GM23338 (cell line): ENCODE data around the gene NYAP2. TPM values are rescaled to one million over a fixed set of nuclear protein-coding genes. Genes with fewer than 3 reads are reported as not detected.

ENCODE experiments used
- ATAC-seq: fragments of 200-7000 bp; cut with Tn5 transposase; 3 replicates; pipeline ENCODE4 v1.9.1; 2020
- DNase-seq: peaks from one replicate; pipeline ENCODE4 v3.0.0-alpha.2; 2015; ENCODE audit warnings: low spot score
- H2AFZ ChIP-seq: fragments of 200-600 bp; sonication (generic); 2 replicates; pipeline ENCODE4 v1.8.0; 2016; ENCODE audit warnings: antibody characterized with exemption, mild to moderate bottlenecking, moderate library complexity
- H3F3A ChIP-seq: fragments of 200-600 bp; sonication (generic); replicated peaks from 2 replicates; pipeline ENCODE4 v1.8.0; 2017; ENCODE audit warnings: antibody characterized with exemption, mixed run types, low read depth
- H3K27ac ChIP-seq: fragments of 200-600 bp; sonication (generic); 2 replicates; pipeline ENCODE4 v1.6.1; 2016; ENCODE audit warnings: low read depth
- H3K27me3 ChIP-seq: fragments of 200-600 bp; sonication (generic); 2 replicates; pipeline ENCODE4 v1.8.0; 2016; ENCODE audit warnings: mild to moderate bottlenecking, mixed run types, moderate library complexity; ENCODE audit not compliant: insufficient read depth
- H3K36me3 ChIP-seq: fragments of 200-600 bp; sonication (generic); 2 replicates; pipeline ENCODE4 v1.8.0; 2016; ENCODE audit warnings: mild to moderate bottlenecking; ENCODE audit not compliant: insufficient read depth
- H3K4me1 ChIP-seq: fragments of 200-600 bp; sonication (generic); 2 replicates; pipeline ENCODE4 v1.8.0; 2016; ENCODE audit warnings: mild to moderate bottlenecking, moderate library complexity; ENCODE audit not compliant: insufficient read depth
- H3K4me2 ChIP-seq: fragments of 200-600 bp; sonication (generic); 2 replicates; pipeline ENCODE4 v1.7.1; 2017; ENCODE audit warnings: mixed run types
- H3K4me3 ChIP-seq: fragments of 200-600 bp; sonication (generic); 2 replicates; pipeline ENCODE4 v1.6.1; 2016; ENCODE audit warnings: mixed run types
- H3K79me2 ChIP-seq: fragments of 200-600 bp; sonication (generic); replicated peaks from 2 replicates; pipeline ENCODE4 v1.8.0; 2017; ENCODE audit warnings: mild to moderate bottlenecking; ENCODE audit not compliant: insufficient read depth
- H3K9me2 ChIP-seq: fragments of 200-600 bp; sonication (generic); 2 replicates; pipeline ENCODE4 v1.8.0; 2017; ENCODE audit not compliant: insufficient read depth
- H4K20me1 ChIP-seq: fragments of 200-600 bp; sonication (generic); replicated peaks from 2 replicates; pipeline ENCODE4 v1.8.0; 2017; ENCODE audit warnings: mild to moderate bottlenecking; ENCODE audit not compliant: insufficient read depth
- H3K27ac Mint-ChIP-seq: 2 replicates; pipeline ENCODE4 v1.8.0; 2020; ENCODE audit warnings: inconsistent platforms, mild to moderate bottlenecking, moderate library complexity, mixed read lengths
- H3K27me3 Mint-ChIP-seq: 3 replicates; pipeline ENCODE4 v1.8.0; 2022; ENCODE audit warnings: low read depth, mild to moderate bottlenecking, moderate library complexity, mixed read lengths, inconsistent platforms; ENCODE audit not compliant: insufficient read depth, poor library complexity
- H3K36me3 Mint-ChIP-seq: 3 replicates; pipeline ENCODE4 v1.8.0; 2021; ENCODE audit warnings: low read depth, mild to moderate bottlenecking, inconsistent platforms, moderate library complexity, mixed read lengths
- H3K4me1 Mint-ChIP-seq: 3 replicates; pipeline ENCODE4 v1.8.0; 2020; ENCODE audit warnings: mild to moderate bottlenecking, inconsistent platforms, mixed read lengths
- H3K4me3 Mint-ChIP-seq: 3 replicates; pipeline ENCODE4 v1.8.0; 2021; ENCODE audit warnings: moderate library complexity, mild to moderate bottlenecking, inconsistent platforms, mixed read lengths
- H3K9me3 Mint-ChIP-seq: 3 replicates; pipeline ENCODE4 v1.8.0; 2020; ENCODE audit warnings: moderate library complexity, mild to moderate bottlenecking, inconsistent platforms, mixed read lengths
- CREB1 ChIP-seq: fragments of 250-450 bp; sonication (Bioruptor Pico); IDR thresholded peaks from 2 replicates; pipeline ENCODE4 v1.5.0; 2020; ENCODE audit warnings: low read depth, mild to moderate bottlenecking, moderate library complexity
- ETS1 ChIP-seq: IDR thresholded peaks from 2 replicates; pipeline ENCODE4 v1.6.1; 2016; ENCODE audit warnings: antibody characterized with exemption
- EZH2phosphoT487 ChIP-seq: fragments of 200-600 bp; sonication (generic); IDR thresholded peaks from one replicate; pipeline ENCODE4 v1.8.1; 2018; ENCODE audit warnings: antibody characterized with exemption; ENCODE audit not compliant: unreplicated experiment
- JUNB ChIP-seq: IDR thresholded peaks from one replicate; pipeline ENCODE4 v1.6.1; 2016; ENCODE audit warnings: antibody characterized with exemption; ENCODE audit not compliant: unreplicated experiment
- POLR2AphosphoS5 ChIP-seq: IDR thresholded peaks from 2 replicates; pipeline ENCODE4 v1.6.1; 2016; ENCODE audit warnings: antibody characterized with exemption, low read depth
- STAT1 ChIP-seq: IDR thresholded peaks from one replicate; pipeline ENCODE4 v1.6.1; 2016; ENCODE audit warnings: antibody characterized with exemption; ENCODE audit not compliant: unreplicated experiment
- ZNF114 ChIP-seq: fragments of 250-450 bp; sonication (Bioruptor Pico); IDR thresholded peaks from 2 replicates; pipeline ENCODE4 v1.5.0; 2020; ENCODE audit warnings: mild to moderate bottlenecking, moderate library complexity
- ZNF331 ChIP-seq: fragments of 250-450 bp; sonication (Bioruptor Pico); IDR thresholded peaks from 2 replicates; pipeline ENCODE4 v1.5.0; 2020; ENCODE audit warnings: low read depth, mild to moderate bottlenecking, moderate library complexity
- ZNF462 ChIP-seq: fragments of 250-450 bp; sonication (Bioruptor Pico); IDR thresholded peaks from 2 replicates; pipeline ENCODE4 v1.5.0; 2020; ENCODE audit warnings: mild to moderate bottlenecking, moderate library complexity
- polyA plus RNA-seq: library from polyadenylated mRNA; unstranded; fragments of >200 nt; fragmentation: Nextera tagmentation; extraction: Ambion mirVana; gene quantifications from 2 replicates; pipeline ENCODE4 v1.2.1, GENCODE V29; 2016
- total RNA-seq: library from RNA; depleted of rRNA; stranded (reverse); fragments of >200 nt; shearing (Covaris generic); gene quantifications from 2 replicates; pipeline ENCODE4 v1.2.3, GENCODE V29; 2014
- TF ChIP-seq, protein P1 (sequence below), 2 experiments: fragments of 200-600 bp in 1 of 2; sonication (generic) in 1 of 2; conservative IDR thresholded peaks; 2 replicates each; pipeline versions ENCODE4 v1.5.1 to v1.6.1; 2016 to 2017; ENCODE audit warnings: antibody characterized with exemption in 2 of 2, low read depth in 2 of 2, mild to moderate bottlenecking in 2 of 2, moderate library complexity in 1 of 2
- TF ChIP-seq, protein P2 (sequence below): IDR thresholded peaks from one replicate; pipeline ENCODE4 v1.6.1; 2018; ENCODE audit warnings: antibody characterized with exemption; ENCODE audit not compliant: unreplicated experiment

NYAP2 gene
- total and polyA plus RNA-seq, 2 experiments from 2014 or later = not detected

GRCh38 chr2:225640550-225640949 is 241.0 kb downstream of the NYAP2 start (continued):
- TF ChIP-seq, protein P1, sequence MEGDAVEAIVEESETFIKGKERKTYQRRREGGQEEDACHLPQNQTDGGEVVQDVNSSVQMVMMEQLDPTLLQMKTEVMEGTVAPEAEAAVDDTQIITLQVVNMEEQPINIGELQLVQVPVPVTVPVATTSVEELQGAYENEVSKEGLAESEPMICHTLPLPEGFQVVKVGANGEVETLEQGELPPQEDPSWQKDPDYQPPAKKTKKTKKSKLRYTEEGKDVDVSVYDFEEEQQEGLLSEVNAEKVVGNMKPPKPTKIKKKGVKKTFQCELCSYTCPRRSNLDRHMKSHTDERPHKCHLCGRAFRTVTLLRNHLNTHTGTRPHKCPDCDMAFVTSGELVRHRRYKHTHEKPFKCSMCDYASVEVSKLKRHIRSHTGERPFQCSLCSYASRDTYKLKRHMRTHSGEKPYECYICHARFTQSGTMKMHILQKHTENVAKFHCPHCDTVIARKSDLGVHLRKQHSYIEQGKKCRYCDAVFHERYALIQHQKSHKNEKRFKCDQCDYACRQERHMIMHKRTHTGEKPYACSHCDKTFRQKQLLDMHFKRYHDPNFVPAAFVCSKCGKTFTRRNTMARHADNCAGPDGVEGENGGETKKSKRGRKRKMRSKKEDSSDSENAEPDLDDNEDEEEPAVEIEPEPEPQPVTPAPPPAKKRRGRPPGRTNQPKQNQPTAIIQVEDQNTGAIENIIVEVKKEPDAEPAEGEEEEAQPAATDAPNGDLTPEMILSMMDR (conservative IDR thresholded peaks at IDR 0.05; ENCODE audit: low read depth in 2 of 2) = no peak
- TF ChIP-seq EZH2phosphoT487 = no peak
- TF ChIP-seq, protein P2, sequence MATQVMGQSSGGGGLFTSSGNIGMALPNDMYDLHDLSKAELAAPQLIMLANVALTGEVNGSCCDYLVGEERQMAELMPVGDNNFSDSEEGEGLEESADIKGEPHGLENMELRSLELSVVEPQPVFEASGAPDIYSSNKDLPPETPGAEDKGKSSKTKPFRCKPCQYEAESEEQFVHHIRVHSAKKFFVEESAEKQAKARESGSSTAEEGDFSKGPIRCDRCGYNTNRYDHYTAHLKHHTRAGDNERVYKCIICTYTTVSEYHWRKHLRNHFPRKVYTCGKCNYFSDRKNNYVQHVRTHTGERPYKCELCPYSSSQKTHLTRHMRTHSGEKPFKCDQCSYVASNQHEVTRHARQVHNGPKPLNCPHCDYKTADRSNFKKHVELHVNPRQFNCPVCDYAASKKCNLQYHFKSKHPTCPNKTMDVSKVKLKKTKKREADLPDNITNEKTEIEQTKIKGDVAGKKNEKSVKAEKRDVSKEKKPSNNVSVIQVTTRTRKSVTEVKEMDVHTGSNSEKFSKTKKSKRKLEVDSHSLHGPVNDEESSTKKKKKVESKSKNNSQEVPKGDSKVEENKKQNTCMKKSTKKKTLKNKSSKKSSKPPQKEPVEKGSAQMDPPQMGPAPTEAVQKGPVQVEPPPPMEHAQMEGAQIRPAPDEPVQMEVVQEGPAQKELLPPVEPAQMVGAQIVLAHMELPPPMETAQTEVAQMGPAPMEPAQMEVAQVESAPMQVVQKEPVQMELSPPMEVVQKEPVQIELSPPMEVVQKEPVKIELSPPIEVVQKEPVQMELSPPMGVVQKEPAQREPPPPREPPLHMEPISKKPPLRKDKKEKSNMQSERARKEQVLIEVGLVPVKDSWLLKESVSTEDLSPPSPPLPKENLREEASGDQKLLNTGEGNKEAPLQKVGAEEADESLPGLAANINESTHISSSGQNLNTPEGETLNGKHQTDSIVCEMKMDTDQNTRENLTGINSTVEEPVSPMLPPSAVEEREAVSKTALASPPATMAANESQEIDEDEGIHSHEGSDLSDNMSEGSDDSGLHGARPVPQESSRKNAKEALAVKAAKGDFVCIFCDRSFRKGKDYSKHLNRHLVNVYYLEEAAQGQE = no peak
- TF ChIP-seq POLR2AphosphoS5 = no peak
- TF ChIP-seq STAT1 = no peak
- no peak for TF ChIP-seq JUNB
- no peak for TF ChIP-seq ZNF331 (CRISPR knock-in tag)
- no peak for TF ChIP-seq ETS1
- no peak for TF ChIP-seq CREB1
- no peak for TF ChIP-seq ZNF114 (CRISPR knock-in tag)

DNA sequence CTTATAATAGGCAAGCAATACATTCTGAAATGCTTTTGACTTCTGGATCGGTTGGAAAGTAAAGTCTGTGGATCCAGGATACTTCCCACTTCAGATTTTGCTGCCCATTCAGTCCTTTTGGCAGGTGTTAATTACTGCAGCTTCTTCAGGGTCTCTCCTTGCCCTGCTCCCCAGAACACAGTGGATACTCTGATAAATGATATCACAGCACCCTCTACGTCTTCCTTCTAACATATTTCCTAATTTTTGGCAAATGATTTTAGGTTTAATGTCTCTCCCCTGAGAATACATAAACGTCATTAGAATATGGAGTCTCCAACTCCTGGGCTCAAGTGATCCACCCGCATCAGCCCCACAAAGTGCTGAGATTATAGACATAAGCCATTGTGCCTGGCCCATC is 249.8 kb downstream of the NYAP2 start:
- DNase-seq (no peak), ATAC-seq (no peak)
- H3K9me2 ChIP-seq = peaks cover 4% of the 10 kb centered on the region; the same call in 1 of the 2 replicates
- Mint-ChIP-seq H3K27me3 (peaks cover 3% of the 10 kb centered on the region), H3K27ac (no peak overlapping the region), H3K4me1 (no peaks in the 10 kb centered on the region), H3K36me3 (peaks cover 3% of the 10 kb centered on the region; the same call in 1 of the 3 replicates), H3K4me3 (no peak overlapping the region), H3K9me3 (peaks cover 4% of the 10 kb centered on the region)
- H3F3A ChIP-seq = no peaks in the 10 kb centered on the region
- H3K27ac ChIP-seq = no peak overlapping the region
- H3K4me1 ChIP-seq = no peaks in the 10 kb centered on the region
- H3K79me2 ChIP-seq = no peaks in the 10 kb centered on the region
- no peaks in the 10 kb centered on the region for H3K27me3 ChIP-seq
- no peaks in the 10 kb centered on the region for H4K20me1 ChIP-seq
- H3K4me2 ChIP-seq = no peak overlapping the region
- no peaks in the 10 kb centered on the region for H3K36me3 ChIP-seq
- H3K4me3 ChIP-seq = no peak overlapping the region
- H2AFZ ChIP-seq = no peak overlapping the region
- TF ChIP-seq, protein P1 (conservative IDR thresholded peaks at IDR 0.05; ENCODE audit: low read depth in 2 of 2) = peak in 1 of 2 experiments; percentile 34; a peak in 1 of 4 replicates
- TF ChIP-seq ZNF462 (CRISPR knock-in tag) (no peak), EZH2phosphoT487 (no peak)
